NT2/D1 (cell line): Measurements from ENCODE around the gene DRAXIN.

Source experiments
- SUZ12 ChIP-seq: IDR thresholded peaks from 2 replicates; pipeline ENCODE4 v1.6.1; 2011; ENCODE audit not compliant: insufficient read length, insufficient read depth; ENCODE audit errors: extremely low read depth
- YY1 ChIP-seq: IDR thresholded peaks from 2 replicates; pipeline ENCODE4 v1.6.1; 2011; ENCODE audit not compliant: insufficient read length, insufficient read depth
- ZNF274 ChIP-seq: IDR thresholded peaks from 2 replicates; pipeline ENCODE4 v1.6.1; 2011; ENCODE audit warnings: mild to moderate bottlenecking, low read depth, low read length

GRCh38 chr1:11685210-11685752 lies 6.2 kb upstream of the DRAXIN start:
- TF ChIP-seq ZNF274 = no peak
- no peak for TF ChIP-seq YY1
- TF ChIP-seq SUZ12 = no peak
